Liver (tissue), 9 donors: ENCODE measurements around the gene PFKFB4. TPM values are rescaled to one million over a fixed set of nuclear protein-coding genes. Genes with fewer than 3 reads are reported as not detected.

Experiments used
- DNase-seq: peaks from one replicate; pipeline ENCODE4 v3.0.0-alpha.2; 2017; ENCODE audit warnings: low spot score
- H3K27ac ChIP-seq, 2 donors: one replicate each; pipeline ENCODE4 v1.7.0; 2013; ENCODE audit warnings: inconsistent platforms in 2 of 2, low read length in 2 of 2, control low read depth in 1 of 2, low read depth in 1 of 2, mild to moderate bottlenecking in 1 of 2
- H3K27me3 ChIP-seq, 4 donors: one replicate each; pipeline versions ENCODE4 v1.6.1 to v1.7.0; 2013; ENCODE audit warnings: low read length in 3 of 4, inconsistent platforms in 1 of 4, mild to moderate bottlenecking in 1 of 4, moderate library complexity in 1 of 4; ENCODE audit not compliant: control insufficient read depth in 4 of 4, insufficient read depth in 4 of 4
- H3K36me3 ChIP-seq, 4 donors: one replicate each; pipeline versions ENCODE4 v1.6.1 to v1.7.0; 2013; ENCODE audit warnings: low read length in 3 of 4, mild to moderate bottlenecking in 3 of 4, low read depth in 1 of 4, moderate library complexity in 1 of 4; ENCODE audit not compliant: control insufficient read depth in 4 of 4, insufficient read depth in 3 of 4
- H3K4me1 ChIP-seq, 4 donors: one replicate each; pipeline versions ENCODE4 v1.6.1 to v1.7.0; 2013; ENCODE audit warnings: low read length in 3 of 4, mild to moderate bottlenecking in 3 of 4, moderate library complexity in 1 of 4; ENCODE audit not compliant: control insufficient read depth in 4 of 4, insufficient read depth in 4 of 4
- H3K4me3 ChIP-seq, 3 donors: one replicate each; pipeline versions ENCODE4 v1.6.1 to v1.7.0; 2013; ENCODE audit warnings: low read length in 3 of 3, control low read depth in 1 of 3, low read depth in 1 of 3, mild to moderate bottlenecking in 1 of 3
- H3K9ac ChIP-seq, 2 donors: one replicate each; pipeline ENCODE4 v1.7.0; 2013; ENCODE audit warnings: low read length in 2 of 2, mild to moderate bottlenecking in 2 of 2, moderate library complexity in 2 of 2, control low read depth in 1 of 2, low read depth in 1 of 2
- H3K9me3 ChIP-seq, 4 donors: one replicate each; pipeline versions ENCODE4 v1.6.1 to v1.7.0; 2013; ENCODE audit warnings: low read length in 3 of 4; ENCODE audit not compliant: control insufficient read depth in 4 of 4
- EGR1 ChIP-seq, 2 donors: IDR thresholded peaks; 2 replicates each; pipeline ENCODE4 v1.6.1; 2016 to 2018; ENCODE audit warnings: antibody characterized with exemption in 2 of 2, low read depth in 2 of 2
- FOXA1 ChIP-seq: IDR thresholded peaks from 2 replicates; pipeline ENCODE4 v1.6.1; 2016; ENCODE audit warnings: antibody characterized with exemption
- FOXA2 ChIP-seq: IDR thresholded peaks from 2 replicates; pipeline ENCODE4 v1.6.1; 2016; ENCODE audit warnings: antibody characterized with exemption
- GABPA ChIP-seq, 2 donors: IDR thresholded peaks in 1 of 2; conservative IDR thresholded peaks in 1 of 2; 2 replicates each; pipeline ENCODE4 v1.6.1; 2016; ENCODE audit warnings: antibody characterized with exemption in 2 of 2, mild to moderate bottlenecking in 1 of 2, moderate library complexity in 1 of 2
- HNF4A ChIP-seq, 2 donors: conservative IDR thresholded peaks; 2 replicates each; pipeline ENCODE4 v1.6.1; 2016; ENCODE audit warnings: antibody characterized with exemption in 2 of 2, mild to moderate bottlenecking in 2 of 2
- HNF4G ChIP-seq: IDR thresholded peaks from 2 replicates; pipeline ENCODE4 v1.6.1; 2016; ENCODE audit warnings: antibody characterized with exemption
- JUND ChIP-seq, 2 donors: IDR thresholded peaks; 2 replicates each; pipeline ENCODE4 v1.6.1; 2016; ENCODE audit warnings: antibody characterized with exemption in 2 of 2
- NR2F2 ChIP-seq: IDR thresholded peaks from 2 replicates; pipeline ENCODE4 v1.6.1; 2016; ENCODE audit warnings: antibody characterized with exemption
- RAD21 ChIP-seq, 2 donors: IDR thresholded peaks; 2 replicates each; pipeline ENCODE4 v1.6.1; 2016; ENCODE audit warnings: antibody characterized with exemption in 2 of 2, mild to moderate bottlenecking in 2 of 2
- RXRA ChIP-seq, 2 donors: IDR thresholded peaks; 2 replicates each; pipeline ENCODE4 v1.6.1; 2017 to 2018; ENCODE audit warnings: antibody characterized with exemption in 2 of 2, mild to moderate bottlenecking in 1 of 2
- SP1 ChIP-seq: IDR thresholded peaks from 2 replicates; pipeline ENCODE4 v1.6.1; 2018; ENCODE audit warnings: antibody characterized with exemption, mild to moderate bottlenecking
- TAF1 ChIP-seq: conservative IDR thresholded peaks from 2 replicates; pipeline ENCODE4 v1.6.1; 2016; ENCODE audit warnings: antibody characterized with exemption, mild to moderate bottlenecking
- YY1 ChIP-seq: IDR thresholded peaks from 2 replicates; pipeline ENCODE4 v1.6.1; 2016; ENCODE audit warnings: antibody characterized with exemption, mild to moderate bottlenecking
- WGBS: extraction: QIAGEN DNeasy Blood & Tissue Kit; methylation state at CpG from one replicate; pipeline ENCODE4 v1.1.7; 2013; 5-methylcytosine and 5-hydroxymethylcytosine counted together
- polyA plus RNA-seq, 2 donors: library from polyadenylated mRNA; stranded (reverse) in 1 of 2; unstranded in 1 of 2; fragments of 200-250 nt in 1 of 2; fragments of >200 nt in 1 of 2; fragmentation: Nextera tagmentation in 1 of 2; extraction: Ambion mirVana in 1 of 2; gene quantifications; one replicate each; pipeline versions ENCODE4 v1.2.1 to v1.2.3, GENCODE V29; 2013 to 2015
- total RNA-seq, 2 donors: library from RNA; depleted of rRNA; stranded (reverse); fragments of >200 nt; gene quantifications; one replicate each; pipeline ENCODE4 v1.2.3, GENCODE V29; 2014
- TF ChIP-seq, protein P1 (sequence below): IDR thresholded peaks from 2 replicates; pipeline ENCODE4 v1.6.1; 2016; ENCODE audit warnings: antibody characterized with exemption
- TF ChIP-seq, protein P2 (sequence below): IDR thresholded peaks from 2 replicates; pipeline ENCODE4 v1.6.1; 2016; ENCODE audit warnings: antibody characterized with exemption, mild to moderate bottlenecking
- TF ChIP-seq, protein P3 (sequence below): IDR thresholded peaks from 2 replicates; pipeline ENCODE4 v1.6.1; 2016; ENCODE audit warnings: antibody characterized with exemption
- TF ChIP-seq, protein P4 (sequence below): fragments of 150-350 bp; IDR thresholded peaks from 2 replicates; pipeline ENCODE4 v1.5.1; 2017; ENCODE audit warnings: improper control_type of control experiment, low read depth, low read length; ENCODE audit not compliant: missing input control
- TF ChIP-seq, protein P5 (sequence below): IDR thresholded peaks from 2 replicates; pipeline ENCODE4 v1.6.1; 2016; ENCODE audit warnings: antibody characterized with exemption
- donor health status: healthy.
- donor health status: healthy.
- donor health status: healthy.
- donor health status: healthy.
- donor health status: healthy.

Gene PFKFB4
- total and polyA plus RNA-seq, 4 donors, result 0.46 to 5.3 (median 1.7) TPM

DNA sequence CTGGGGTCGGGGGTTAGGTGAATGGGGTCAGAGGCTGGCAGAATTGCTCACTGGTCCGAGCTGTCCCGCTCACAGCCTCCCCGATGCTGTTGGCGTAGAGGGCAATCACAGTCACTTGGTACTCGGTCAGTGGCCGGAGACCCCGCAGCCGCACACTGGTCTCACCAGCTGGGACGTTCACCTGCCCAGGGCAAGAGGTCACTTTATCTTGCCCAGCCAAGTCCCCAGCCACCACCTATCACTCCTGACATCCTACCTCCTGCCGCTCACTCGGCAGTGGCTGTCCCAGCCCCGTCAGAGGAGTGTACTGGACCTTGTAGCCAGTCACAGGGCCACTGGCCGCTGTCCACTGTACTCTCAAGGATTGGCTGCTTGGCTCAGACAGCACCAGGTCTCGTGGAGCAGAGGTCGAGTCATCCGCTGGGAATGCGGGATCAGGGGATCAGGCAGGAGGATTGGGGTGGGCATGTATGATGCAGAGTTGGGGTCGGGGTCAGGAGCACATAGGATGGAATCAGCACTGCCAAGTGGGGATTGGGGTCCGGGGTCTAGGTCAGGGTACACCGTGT lies 36.0 kb upstream of the PFKFB4 start:
- WGBS, result 92% methylated on average over 21 of the region's 21 CpGs
- no peak for DNase-seq
- H3K27ac ChIP-seq, result no peak overlapping the region
- no peaks in the 10 kb centered on the region for H3K27me3 ChIP-seq
- H3K36me3 ChIP-seq, result peaks cover 0 to 2% (median 1%) of the 10 kb centered on the region in 4 donors
- H3K4me1 ChIP-seq, result peaks cover 0 to 4% (median 0%) of the 10 kb centered on the region in 4 donors
- TF ChIP-seq TAF1, result no peak
- no peak for TF ChIP-seq YY1
- TF ChIP-seq HNF4A (conservative IDR thresholded peaks at IDR 0.05), result no peak
- no peak for TF ChIP-seq SP1
- no peak for TF ChIP-seq RXRA (IDR thresholded peaks at IDR 0.05)
- no peak for TF ChIP-seq FOXA2
- TF ChIP-seq JUND (IDR thresholded peaks at IDR 0.05), result no peak
- TF ChIP-seq RAD21 (IDR thresholded peaks at IDR 0.05), result no peak
- no peak for TF ChIP-seq FOXA1
- no peak for TF ChIP-seq HNF4G
- TF ChIP-seq, protein P1, sequence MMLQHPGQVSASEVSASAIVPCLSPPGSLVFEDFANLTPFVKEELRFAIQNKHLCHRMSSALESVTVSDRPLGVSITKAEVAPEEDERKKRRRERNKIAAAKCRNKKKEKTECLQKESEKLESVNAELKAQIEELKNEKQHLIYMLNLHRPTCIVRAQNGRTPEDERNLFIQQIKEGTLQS, result no peak
- TF ChIP-seq EGR1 (IDR thresholded peaks at IDR 0.05; ENCODE audit: low read depth in 2 of 2), result no peak
- TF ChIP-seq GABPA (IDR thresholded peaks at IDR 0.05 in 1 of 2, conservative IDR thresholded peaks at IDR 0.05 in 1 of 2), result no peak
- TF ChIP-seq, protein P2, sequence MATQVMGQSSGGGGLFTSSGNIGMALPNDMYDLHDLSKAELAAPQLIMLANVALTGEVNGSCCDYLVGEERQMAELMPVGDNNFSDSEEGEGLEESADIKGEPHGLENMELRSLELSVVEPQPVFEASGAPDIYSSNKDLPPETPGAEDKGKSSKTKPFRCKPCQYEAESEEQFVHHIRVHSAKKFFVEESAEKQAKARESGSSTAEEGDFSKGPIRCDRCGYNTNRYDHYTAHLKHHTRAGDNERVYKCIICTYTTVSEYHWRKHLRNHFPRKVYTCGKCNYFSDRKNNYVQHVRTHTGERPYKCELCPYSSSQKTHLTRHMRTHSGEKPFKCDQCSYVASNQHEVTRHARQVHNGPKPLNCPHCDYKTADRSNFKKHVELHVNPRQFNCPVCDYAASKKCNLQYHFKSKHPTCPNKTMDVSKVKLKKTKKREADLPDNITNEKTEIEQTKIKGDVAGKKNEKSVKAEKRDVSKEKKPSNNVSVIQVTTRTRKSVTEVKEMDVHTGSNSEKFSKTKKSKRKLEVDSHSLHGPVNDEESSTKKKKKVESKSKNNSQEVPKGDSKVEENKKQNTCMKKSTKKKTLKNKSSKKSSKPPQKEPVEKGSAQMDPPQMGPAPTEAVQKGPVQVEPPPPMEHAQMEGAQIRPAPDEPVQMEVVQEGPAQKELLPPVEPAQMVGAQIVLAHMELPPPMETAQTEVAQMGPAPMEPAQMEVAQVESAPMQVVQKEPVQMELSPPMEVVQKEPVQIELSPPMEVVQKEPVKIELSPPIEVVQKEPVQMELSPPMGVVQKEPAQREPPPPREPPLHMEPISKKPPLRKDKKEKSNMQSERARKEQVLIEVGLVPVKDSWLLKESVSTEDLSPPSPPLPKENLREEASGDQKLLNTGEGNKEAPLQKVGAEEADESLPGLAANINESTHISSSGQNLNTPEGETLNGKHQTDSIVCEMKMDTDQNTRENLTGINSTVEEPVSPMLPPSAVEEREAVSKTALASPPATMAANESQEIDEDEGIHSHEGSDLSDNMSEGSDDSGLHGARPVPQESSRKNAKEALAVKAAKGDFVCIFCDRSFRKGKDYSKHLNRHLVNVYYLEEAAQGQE, result no peak
- TF ChIP-seq, protein P3, sequence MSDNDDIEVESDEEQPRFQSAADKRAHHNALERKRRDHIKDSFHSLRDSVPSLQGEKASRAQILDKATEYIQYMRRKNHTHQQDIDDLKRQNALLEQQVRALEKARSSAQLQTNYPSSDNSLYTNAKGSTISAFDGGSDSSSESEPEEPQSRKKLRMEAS, result no peak
- TF ChIP-seq, protein P4, sequence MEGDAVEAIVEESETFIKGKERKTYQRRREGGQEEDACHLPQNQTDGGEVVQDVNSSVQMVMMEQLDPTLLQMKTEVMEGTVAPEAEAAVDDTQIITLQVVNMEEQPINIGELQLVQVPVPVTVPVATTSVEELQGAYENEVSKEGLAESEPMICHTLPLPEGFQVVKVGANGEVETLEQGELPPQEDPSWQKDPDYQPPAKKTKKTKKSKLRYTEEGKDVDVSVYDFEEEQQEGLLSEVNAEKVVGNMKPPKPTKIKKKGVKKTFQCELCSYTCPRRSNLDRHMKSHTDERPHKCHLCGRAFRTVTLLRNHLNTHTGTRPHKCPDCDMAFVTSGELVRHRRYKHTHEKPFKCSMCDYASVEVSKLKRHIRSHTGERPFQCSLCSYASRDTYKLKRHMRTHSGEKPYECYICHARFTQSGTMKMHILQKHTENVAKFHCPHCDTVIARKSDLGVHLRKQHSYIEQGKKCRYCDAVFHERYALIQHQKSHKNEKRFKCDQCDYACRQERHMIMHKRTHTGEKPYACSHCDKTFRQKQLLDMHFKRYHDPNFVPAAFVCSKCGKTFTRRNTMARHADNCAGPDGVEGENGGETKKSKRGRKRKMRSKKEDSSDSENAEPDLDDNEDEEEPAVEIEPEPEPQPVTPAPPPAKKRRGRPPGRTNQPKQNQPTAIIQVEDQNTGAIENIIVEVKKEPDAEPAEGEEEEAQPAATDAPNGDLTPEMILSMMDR, result no peak
- TF ChIP-seq NR2F2, result no peak
- no peaks in the 10 kb centered on the region for H3K9me3 ChIP-seq
- H3K9ac ChIP-seq, result no peak overlapping the region
- no peak overlapping the region for H3K4me3 ChIP-seq

DNA sequence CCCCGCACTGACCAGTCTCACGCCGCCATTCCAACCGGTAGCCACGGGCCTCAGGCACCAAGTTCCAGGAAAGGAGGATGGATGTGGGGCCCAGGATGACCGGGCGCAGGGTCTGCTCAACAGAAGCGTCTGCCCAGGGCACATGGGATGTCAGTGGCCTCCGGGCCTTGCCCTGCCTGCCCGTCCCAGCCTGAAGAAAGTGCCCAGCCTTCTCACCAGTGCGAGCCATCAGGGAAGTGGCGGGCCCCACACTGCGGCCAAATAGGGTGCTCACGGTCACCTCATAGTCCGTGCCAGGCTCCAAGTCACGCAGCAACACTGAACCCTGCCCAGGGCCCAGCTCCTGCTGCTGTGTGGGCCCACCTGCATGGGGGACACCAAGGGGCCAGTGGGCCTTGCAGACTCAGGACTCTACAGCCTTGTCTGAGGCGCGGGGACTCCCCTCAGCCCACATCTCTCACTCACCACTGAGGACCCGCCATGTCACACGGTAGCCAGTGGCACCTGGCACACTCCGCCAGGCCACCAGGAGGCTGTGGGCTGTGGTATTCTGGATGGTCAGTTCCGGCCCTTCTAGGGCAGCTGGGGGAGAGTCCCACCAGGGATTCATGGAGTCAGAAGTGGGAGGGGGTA lies 35.4 kb upstream of the PFKFB4 start:
- H3K27me3 ChIP-seq, result no peaks in the 10 kb centered on the region
- no peak overlapping the region for H3K4me3 ChIP-seq
- DNase-seq, result no peak
- peaks cover 0 to 4% (median 0%) of the 10 kb centered on the region in 4 donors for H3K4me1 ChIP-seq
- TF ChIP-seq, protein P2, result no peak
- no peak for TF ChIP-seq NR2F2
- TF ChIP-seq, protein P5, sequence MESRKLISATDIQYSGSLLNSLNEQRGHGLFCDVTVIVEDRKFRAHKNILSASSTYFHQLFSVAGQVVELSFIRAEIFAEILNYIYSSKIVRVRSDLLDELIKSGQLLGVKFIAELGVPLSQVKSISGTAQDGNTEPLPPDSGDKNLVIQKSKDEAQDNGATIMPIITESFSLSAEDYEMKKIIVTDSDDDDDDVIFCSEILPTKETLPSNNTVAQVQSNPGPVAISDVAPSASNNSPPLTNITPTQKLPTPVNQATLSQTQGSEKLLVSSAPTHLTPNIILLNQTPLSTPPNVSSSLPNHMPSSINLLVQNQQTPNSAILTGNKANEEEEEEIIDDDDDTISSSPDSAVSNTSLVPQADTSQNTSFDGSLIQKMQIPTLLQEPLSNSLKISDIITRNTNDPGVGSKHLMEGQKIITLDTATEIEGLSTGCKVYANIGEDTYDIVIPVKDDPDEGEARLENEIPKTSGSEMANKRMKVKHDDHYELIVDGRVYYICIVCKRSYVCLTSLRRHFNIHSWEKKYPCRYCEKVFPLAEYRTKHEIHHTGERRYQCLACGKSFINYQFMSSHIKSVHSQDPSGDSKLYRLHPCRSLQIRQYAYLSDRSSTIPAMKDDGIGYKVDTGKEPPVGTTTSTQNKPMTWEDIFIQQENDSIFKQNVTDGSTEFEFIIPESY, result no peak
- TF ChIP-seq SP1, result no peak
- no peak for TF ChIP-seq HNF4A (conservative IDR thresholded peaks at IDR 0.05)
- no peak for TF ChIP-seq FOXA2
- TF ChIP-seq RAD21 (IDR thresholded peaks at IDR 0.05), result no peak
- no peak for TF ChIP-seq YY1
- TF ChIP-seq JUND (IDR thresholded peaks at IDR 0.05), result no peak
- no peak for TF ChIP-seq EGR1 (IDR thresholded peaks at IDR 0.05; ENCODE audit: low read depth in 2 of 2)
- TF ChIP-seq, protein P1, result no peak
- TF ChIP-seq FOXA1, result no peak
- H3K9me3 ChIP-seq, result no peaks in the 10 kb centered on the region
- no peak overlapping the region for H3K9ac ChIP-seq
- H3K36me3 ChIP-seq, result no peaks in the 10 kb centered on the region
- no peak overlapping the region for H3K27ac ChIP-seq
- 92% methylated on average over 22 of the region's 22 CpGs for WGBS
